Stimulated activated CD8-positive, alpha-beta memory T cell treated with anti-CD3 and anti-CD28 coated beads, Interleukin-2, amount 100 ng/mL, for 1 hour (primary cell): ENCODE measurements around the gene NRIP1.

Source experiments
- DNase-seq, 2 donors: peaks; one replicate each; pipeline ENCODE4 v3.0.0-alpha.2; 2020; ENCODE audit warnings: low read depth in 2 of 2

The NRIP1 gene

DNA sequence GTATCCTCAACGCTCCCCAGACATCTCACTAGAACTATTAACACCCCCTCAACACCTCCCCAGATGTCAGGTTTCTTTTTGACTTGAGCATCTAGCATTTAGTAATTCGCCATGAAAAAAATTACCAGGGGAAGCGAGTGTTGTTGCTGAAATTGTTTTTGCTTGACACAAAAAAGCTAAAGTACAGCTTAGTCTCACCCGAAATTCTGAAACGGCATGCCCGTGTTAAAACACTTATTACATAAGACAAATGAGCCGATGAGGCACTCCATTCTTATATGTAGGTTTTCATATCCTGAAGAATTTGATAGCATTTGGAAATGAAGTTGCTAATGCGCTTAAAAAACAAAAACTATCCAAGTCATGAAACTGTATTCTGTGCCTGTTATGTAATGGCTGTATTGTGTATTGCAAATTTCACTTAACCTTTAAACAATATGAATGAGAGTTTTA is 1.3 kb upstream of the NRIP1 start:
- DNase-seq, result no peak

- peak; percentile 50 to 57 for DNase-seq
Measured at GRCh38 chr21:15065392-15066122, 757 bp upstream of the NRIP1 start.

DNA sequence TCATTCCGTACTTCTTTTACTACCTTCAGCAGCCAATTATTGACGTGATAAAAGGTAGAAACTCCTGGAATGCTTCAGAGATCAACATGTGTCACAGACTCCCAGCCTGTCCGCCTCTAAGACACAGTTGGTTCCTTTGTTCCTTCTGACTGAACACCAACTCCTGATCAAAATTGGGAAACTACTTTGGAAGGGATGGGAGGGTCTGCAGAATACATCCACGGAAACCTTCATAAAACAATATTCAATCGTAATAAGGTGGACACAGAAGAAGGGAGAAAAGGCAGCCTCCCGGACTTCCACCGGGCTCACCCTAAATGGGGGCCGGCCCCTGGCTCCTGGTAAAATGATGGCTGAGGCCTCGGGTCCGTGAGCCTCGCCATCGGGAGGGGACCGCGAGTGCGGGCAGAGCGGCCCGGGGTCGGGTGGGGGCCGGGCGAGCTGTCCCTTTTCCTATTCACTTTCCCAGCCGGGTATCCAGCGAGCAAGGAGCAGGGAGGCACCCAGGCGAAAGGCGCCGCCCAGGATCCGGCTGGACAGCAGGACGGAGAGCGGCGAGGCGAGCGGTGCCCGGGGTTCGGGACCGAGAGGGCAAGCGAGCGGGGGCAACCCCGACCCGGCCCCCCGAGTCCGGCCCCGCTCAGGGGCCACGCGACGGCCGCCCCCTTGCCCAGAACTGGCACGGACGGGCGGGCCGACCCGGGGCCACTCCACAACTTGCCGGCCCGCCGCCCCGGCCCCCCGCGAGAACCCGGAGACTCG is 805 bp downstream of the NRIP1 start:
- DNase-seq, result no peak

DNA sequence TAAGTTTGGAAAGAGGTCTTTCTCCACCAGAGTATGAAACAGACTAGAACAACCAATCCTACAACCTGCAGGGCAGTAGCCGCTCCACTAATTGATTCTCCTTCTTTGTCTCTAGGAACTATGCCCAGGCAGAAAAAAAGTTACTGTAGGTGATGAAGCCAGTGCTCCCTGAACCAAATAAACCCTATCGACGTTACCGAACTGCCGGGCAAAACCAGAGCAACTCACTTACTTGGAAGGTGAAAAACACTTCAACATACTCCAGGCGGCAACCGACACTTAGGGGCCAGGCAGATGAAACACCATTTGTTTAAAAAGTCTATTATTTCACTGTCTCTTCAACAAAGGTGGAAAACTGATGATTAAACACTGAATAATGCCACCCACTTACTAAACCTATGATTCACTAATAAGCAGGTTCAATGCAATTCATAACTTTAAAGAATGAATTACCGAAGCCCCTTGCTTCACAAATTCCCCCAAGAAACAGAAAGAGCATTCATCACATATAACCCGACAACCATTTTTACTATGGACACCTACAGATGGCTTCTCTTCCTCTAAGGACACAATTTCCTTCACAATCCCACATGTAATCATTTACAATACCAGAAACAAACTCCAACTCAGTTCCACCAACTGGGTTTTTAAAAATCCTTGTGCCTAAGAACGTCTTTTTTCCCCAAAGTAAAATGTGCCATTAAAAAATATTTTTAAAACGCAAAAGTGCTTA is 1.6 kb downstream of the NRIP1 start:
- no peak for DNase-seq

DNA sequence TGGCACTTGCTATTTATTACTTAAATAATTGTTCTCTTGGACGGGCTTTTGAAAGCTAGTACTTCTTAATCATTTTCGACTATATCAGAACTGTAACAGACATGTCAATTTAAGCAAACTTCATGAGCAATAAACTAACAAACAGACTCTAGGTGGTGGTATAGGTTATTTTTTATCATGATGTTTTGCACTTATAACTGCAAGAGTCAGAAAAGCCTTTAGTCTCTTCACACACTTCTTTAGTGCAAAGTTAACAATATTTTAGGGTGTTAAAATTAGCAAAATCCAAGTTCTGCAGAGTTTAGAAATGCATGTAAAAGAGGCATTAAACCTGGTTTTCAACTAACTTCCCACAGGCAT is 2.2 kb downstream of the NRIP1 start:
- no peak for DNase-seq

- no peak for DNase-seq
Measured at GRCh38 chr21:15061747-15062605, 2.8 kb downstream of the NRIP1 start.

DNA sequence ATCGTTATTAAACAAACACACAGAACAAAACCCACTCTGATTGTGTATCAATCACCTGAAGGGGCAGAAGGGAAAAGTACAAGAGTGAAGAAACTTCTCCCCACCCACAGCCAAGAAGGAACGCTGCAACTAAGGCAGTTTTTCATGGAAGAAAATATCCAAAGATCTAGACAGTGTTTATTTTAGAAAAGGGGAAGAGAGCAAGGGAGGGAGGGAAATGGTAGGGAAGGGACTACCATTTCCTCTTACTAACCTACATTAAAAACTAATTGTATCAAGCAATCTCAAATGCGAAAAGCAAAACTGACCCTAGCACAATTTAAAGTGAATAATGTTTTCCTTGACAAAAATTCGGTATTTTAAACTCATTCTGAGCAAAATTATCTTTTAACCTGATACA is 3.5 kb downstream of the NRIP1 start:
- no peak for DNase-seq

DNA sequence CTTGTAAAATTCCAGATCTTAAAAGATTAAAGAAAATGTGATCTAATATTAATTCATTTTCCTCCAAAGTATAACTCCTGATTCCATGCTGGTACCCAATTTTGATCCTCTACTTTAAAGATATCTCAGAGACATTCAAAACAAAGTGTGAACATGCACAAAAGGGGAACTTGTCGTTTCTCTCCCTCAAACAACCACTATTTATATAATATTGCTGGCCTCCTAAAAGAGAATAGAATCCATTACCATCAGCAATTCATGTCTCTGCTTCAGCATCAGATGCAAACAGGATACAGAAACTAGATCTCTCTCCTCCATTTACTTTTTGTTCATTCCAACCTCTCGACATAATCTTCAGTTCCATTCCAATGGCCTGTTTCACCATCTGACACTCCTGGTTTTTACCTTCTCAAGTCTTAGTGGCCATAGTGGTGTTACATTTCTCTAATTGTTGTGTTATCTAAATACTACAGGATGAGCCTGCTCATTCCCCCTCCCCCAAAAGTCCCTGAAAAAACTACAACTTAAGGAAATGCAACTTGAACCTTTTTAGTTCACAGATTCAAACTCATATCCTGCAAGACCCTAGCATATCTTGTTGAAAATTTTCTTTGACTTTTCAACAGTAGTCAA is 4.1 kb downstream of the NRIP1 start:
- no peak for DNase-seq

- DNase-seq, result no peak
Measured at GRCh38 chr21:15059397-15059796, 5.4 kb downstream of the NRIP1 start.

GRCh38 chr21:15058854-15059263 is 5.9 kb downstream of the NRIP1 start:
- DNase-seq, result no peak

- no peak for DNase-seq
Measured at GRCh38 chr21:15057285-15057684, 7.5 kb downstream of the NRIP1 start.

- no peak for DNase-seq
Measured at GRCh38 chr21:15054606-15055239, 10.1 kb downstream of the NRIP1 start.

DNA sequence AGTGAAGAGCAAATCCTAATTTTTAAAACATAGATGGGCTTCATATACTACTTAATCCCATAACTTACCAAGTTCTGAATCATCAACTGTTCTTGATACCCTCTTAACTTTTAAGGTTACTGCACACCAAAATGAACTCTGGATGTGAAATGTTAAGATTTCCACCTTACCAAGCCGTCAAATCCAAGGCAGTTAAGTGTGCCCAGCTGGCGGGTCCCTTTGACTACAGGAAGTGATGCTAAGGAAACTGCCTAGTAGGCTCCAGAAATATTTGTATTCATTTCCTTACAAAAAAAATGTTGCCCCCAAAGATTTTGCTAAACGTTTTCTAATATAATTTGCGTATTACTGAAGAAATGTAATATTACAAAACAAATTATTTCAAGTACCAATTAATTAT is 10.7 kb downstream of the NRIP1 start:
- no peak for DNase-seq

GRCh38 chr21:15053500-15053899 is 11.3 kb downstream of the NRIP1 start:
- DNase-seq, result no peak

GRCh38 chr21:15052459-15052763 is 12.4 kb downstream of the NRIP1 start:
- no peak for DNase-seq

DNA sequence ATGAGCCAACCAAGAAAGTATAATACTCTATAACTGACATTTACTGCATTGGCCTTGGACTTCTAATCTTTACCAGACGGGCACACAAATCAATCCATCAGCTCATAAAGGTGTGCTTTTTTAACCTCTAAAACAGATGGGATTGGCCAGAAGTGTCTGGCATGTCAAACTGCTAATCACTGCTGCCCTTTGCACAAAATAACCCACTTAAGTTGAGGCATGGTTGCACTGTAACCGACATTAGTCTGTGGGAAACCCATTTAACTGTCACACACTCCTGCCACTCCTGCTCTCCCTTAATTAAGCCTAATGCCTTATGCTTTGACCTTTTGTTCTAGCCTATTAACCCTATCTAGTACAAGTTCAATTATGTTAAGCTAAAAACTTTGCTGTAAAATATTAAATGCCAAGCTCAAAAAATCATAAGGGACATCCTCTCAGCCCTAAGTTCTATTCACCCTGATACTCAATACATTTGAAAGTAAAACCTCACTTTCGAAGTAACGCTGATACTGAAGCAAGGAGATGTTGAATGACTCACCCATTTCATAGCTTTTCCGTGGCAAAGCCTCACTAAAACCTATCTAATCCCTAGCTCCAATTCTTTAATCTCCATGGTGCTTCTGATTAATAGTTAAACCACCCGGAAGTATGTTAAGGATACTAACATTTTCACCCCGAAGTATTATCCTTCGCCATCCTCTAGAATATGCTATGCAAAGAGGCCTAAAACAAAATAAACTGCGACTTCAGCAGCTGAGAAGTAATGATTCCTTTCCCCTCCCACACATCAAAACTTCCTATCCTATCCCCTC is 12.9 kb downstream of the NRIP1 start:
- DNase-seq, result no peak

GRCh38 chr21:15050568-15051377 is 14.0 kb downstream of the NRIP1 start:
- DNase-seq, result no peak

DNA sequence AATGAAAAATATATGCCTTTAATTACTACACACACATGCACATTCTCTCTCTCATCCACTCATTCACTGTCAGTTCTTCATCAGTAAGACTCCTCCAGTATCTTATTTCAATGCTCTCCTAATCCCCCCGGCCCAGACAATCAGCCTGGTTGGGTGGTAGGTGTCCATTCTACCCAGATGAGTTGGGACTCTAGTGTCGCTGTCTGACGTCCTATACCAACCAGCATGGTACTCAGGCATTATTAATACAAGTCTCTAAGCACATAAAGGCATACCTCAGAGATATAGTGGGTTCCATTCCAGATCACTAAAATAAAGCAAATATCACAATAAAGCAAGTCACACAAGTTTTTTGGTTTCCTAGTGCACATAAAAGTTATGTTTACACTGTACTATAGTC is 19.8 kb downstream of the NRIP1 start:
- no peak for DNase-seq

DNA sequence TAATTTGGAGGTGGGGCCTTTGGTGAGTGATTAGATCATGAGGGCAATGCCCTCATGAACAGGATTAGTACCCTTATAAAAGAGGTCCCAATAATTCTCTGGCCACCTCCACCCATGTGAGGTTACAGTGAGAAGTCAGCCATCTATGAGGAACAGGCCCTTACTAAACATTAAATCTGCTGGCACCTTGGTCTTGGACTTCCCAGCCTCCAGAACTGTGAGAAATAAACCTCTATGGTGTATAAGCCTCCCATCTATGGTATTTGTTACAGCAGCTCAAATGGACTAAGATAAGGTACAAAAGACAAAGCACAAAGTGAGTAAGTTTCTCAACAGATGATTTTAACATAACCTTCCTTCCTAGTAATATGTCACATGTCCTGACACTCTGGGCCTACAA is 22.3 kb downstream of the NRIP1 start:
- no peak for DNase-seq
